HS-27A (cell line): Measurements from ENCODE around the gene VAMP1.
"Not testable (repeated sequence)": the region's sequence is repeated elsewhere in the genome, so short reads cannot be mapped to it uniquely, and the experiment has no call there.

ENCODE experiments used
- DNase-seq: peaks from one replicate; pipeline ENCODE4 v3.0.0-alpha.2; 2012; ENCODE audit warnings: low read depth, missing footprints

The VAMP1 gene

GRCh38 chr12:6469609-6470374 is 685 bp downstream of the VAMP1 start:
- no peak for DNase-seq

GRCh38 chr12:6469092-6469491 is 1.4 kb downstream of the VAMP1 start:
- no peak for DNase-seq

DNA sequence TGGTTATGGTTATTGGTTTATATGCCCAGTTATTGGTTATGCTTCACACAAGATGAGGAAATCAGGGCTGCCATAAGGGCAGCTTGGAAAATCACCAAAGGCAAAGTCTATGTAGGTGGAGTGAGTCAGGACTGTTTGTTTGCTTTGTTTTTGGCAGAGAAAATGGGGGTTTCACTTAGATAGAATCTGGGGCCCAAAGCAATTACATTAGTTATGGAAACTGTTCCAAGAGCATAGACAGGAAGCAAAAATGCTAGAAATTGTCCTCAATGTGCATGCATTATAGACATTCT is 2.2 kb downstream of the VAMP1 start:
- DNase-seq, result no peak

DNA sequence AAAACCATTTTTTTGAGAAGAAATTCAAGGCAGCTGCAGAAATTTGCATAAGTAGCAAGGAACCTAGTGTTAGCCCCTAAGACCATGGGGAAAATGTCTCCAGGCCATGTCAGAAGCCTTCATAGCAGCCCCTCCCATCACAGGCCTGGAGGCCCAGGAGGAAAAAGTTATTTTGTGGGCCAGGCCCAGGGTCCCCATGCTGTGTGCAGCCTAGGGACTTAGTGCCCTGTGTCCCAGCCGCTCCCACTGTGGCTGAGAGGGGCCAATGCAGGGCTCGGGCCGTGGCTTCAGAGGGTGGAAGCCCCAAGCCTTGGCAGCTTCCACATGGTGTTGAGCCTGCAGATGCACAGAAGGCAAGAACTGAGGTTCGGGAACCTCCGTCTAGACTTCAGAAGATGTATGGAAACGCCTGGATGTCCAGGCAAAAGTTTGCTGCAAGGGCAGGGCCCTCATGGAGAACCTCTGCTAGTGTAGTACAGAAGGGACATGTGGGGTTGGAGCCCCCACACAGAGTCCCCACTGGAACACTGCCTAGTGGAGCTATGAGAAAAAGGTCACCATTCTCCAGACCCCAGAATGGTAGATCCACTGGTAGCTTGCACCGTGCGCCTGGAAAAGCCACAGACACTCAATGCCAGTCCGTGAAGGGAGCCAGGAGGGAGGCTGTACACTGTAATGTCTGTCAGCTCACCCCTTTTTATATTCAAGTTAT is 2.8 kb downstream of the VAMP1 start:
- DNase-seq, result not testable (repeated sequence)

GRCh38 chr12:6466751-6467150 is 3.7 kb downstream of the VAMP1 start:
- not testable (repeated sequence) for DNase-seq

GRCh38 chr12:6466184-6466573 is 4.3 kb downstream of the VAMP1 start:
- no peak for DNase-seq

GRCh38 chr12:6465467-6466183 is 4.9 kb downstream of the VAMP1 start:
- peak; percentile 49 for DNase-seq

GRCh38 chr12:6464531-6464930 is 5.9 kb downstream of the VAMP1 start:
- no peak for DNase-seq

DNA sequence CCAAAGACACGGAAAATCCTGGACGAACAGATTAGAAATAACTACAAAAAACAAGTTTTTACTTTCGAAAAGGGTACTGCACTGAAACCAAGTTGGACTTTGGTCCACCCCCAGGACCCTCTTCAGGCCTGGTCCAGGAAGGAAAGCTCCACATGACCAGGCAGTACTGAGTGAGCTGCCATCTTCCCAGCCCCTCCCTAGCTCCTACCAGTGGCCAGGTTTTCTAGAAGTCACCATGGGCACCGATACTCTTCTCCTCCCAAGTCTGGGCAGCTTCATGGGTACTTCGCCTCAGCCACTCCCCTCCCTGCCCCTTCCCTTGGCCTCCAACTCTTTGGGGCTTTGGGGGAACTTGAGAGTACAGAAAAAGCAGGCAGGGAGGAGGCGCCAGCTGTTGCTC is 6.6 kb downstream of the VAMP1 start:
- DNase-seq, result no peak

DNA sequence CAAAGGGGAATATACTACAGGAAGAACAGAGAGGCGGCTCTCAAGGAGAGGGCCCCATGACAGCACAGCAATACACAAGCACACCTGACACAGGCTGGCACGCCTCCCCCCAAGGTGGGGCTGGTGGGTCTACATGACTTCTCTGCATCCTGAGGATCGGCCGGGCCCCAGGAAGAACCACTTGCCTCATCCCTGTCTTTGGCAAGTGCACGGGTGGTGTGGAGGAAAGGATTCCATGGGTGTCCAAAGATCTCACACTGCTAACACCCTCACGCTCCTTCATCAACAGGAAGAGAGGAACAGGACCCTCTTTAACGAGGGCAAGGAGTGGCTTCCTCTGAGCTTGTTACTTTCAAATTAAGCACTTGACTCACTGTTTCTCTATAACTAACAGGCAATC is 7.3 kb downstream of the VAMP1 start:
- DNase-seq, result no peak

DNA sequence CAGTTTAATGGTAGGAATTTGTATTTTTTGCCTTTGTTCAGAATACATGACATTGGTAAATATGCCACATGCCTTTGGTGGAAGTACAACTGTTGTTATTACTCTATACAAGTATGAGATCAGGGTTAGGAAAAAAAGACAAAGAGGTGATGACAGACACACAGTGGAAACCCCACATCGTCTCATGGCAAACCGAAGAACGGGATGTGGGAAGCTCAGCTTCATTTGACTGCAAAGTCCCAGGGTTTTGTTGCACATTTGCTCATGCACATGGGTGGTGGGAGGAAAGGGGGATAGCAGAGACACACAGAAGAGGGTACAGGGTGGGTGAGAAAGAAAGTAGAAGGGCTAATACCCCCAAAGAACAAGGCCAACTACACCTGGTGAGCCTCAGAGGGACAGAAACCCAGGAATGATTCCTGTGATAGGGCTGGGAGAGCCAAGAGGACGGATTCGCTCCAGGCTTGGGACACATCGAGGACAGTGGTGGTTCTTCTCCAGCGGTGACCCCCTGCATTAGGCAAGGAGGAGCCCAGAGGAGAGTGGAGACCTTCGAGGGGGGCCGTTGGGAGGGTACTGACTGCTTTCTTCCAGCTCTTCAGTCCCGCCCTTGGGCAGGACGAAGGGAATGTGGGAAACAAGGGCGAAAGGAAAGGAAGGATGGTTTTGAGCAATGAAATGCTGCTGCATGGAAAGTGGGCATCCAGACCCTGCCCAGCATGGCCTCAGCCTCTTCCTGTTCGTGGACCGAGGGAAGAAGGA is 8.1 kb downstream of the VAMP1 start:
- DNase-seq, result no peak

DNA sequence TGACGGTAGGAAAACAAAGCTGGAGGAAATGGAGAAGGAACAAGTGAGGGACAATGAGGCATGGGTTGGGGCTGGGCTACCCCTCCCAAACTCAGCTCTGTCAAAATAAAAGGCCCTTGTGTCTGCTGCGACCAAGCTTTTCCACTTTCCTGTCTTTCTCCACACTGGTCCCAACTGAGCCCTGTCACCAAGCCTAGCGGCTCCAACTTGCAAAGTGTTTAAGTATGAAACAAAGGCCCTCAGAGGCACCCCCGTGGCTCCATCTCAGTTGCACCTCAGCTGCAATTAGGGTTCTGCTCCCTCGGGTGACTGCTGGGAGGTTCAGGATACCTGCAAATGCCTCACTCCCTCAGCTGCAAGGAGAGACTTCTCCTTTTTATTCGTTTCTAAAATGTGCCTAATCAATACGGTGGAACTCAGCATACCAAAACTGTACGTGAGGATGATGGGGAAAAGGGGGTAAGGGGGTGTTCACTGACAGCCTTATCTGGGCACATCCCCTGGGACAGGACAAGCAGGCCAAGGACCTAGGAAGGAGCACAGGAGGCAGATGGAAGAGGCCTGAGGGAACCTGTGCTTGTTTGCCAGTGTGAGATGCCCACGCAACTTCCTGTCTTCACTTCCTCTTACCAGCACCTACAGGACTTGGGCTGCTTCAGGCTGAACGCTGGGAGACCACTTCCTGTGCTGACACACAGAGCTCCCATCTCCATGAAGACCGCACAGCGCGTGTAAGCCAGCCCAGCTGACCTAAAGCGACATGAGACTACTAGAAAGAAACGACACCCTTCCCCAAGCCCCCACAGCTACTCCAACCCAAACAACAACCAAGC is 8.9 kb downstream of the VAMP1 start:
- no peak for DNase-seq

GRCh38 chr12:6460751-6461371 is 9.6 kb downstream of the VAMP1 start:
- no peak for DNase-seq

- DNase-seq, result no peak
Measured at GRCh38 chr12:6459004-6459337, 11.5 kb downstream of the VAMP1 start.

DNA sequence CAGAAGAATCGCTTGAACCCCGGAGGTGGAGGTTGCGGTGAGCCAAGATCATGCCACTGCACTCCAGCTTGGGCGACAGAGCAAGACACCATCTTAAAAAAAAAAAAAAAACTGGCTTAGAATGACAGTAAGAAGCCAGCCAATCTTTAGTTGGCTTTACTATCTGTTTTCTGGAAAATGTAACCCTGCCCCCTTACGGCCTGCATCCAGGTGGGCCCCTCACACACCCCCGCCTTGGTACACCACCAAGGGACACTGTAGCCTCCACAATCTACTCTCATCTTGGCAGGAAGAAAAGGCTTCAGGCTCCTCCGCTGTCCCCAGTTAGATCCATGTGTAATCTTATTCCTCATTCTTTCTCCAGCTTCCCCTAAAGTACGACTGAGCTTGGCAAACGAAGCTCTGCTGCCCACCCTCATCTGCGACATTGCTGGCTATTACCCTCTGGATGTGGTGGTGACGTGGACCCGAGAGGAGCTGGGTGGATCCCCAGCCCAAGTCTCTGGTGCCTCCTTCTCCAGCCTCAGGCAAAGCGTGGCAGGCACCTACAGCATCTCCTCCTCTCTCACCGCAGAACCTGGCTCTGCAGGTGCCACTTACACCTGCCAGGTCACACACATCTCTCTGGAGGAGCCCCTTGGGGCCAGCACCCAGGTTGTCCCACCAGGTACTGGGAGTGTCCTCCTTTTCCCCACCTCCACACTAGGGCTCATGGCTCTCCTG is 12.0 kb downstream of the VAMP1 start:
- DNase-seq, result no peak

- no peak for DNase-seq
Measured at GRCh38 chr12:6457220-6457945, 13.1 kb downstream of the VAMP1 start.

DNA sequence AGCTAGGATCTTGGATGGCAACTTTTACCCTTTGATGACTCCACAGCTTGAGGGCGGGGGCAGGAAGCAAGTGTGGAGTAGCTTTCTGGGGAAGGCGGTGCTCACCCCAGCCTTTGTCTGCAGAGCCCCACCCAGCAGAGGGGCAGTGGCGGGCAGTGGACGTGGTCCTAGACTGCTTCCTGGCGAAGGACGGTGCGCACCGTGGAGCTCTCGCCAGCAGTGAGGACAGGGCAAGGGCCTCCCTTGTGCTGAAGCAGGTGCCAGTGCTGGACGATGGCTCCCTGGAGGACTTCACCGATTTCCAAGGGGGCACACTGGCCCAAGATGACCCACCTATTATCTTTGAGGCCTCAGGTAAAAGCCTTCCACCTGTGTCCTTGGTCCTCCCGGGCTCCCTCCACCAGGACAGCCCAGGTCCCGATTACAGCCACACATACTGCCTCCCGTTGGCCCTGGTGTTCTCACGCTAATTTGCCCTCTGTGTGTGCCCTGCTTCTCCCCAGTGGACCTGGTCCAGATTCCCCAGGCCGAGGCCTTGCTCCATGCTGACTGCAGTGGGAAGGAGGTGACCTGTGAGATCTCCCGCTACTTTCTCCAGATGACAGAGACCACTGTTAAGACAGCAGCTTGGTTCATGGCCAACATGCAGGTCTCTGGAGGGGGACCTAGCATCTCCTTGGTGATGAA is 17.4 kb downstream of the VAMP1 start:
- DNase-seq, result no peak

- no peak for DNase-seq
Measured at GRCh38 chr12:6452245-6452943, 18.1 kb downstream of the VAMP1 start.
